ENCODE results near the gene TFCP2L1. TPM values are rescaled to one million over a fixed set of nuclear protein-coding genes. Genes with fewer than 3 reads are reported as not detected.

TFCP2L1 gene
- total RNA-seq, 1 experiment from 2014 or later = 4.3 TPM

- CTCF ChIA-PET = interaction anchor here (1.7 kb wide), 1 partner anchor 123 kb away, joined by 4 read pairs; no protein-coding TSS in a partner anchor
- DNase-seq (ENCODE audit: low spot score) = no peak
- no peaks in the 10 kb centered on the region for H3K36me3 Mint-ChIP-seq
Observed at GRCh38 chr2:121251497-121251896, 33.5 kb downstream of the TFCP2L1 start.

GRCh38 chr2:121248766-121249343 is 36.1 kb downstream of the TFCP2L1 start:
- ATAC-seq = no peak; the same call in 1 of the 2 replicates
- H3K27me3 Mint-ChIP-seq (ENCODE audit: low read depth) = no peaks in the 10 kb centered on the region
- H3K4me1 Mint-ChIP-seq = peaks cover 2% of the 10 kb centered on the region; the same call in 1 of the 2 replicates
- TF ChIP-seq TP53 (CRISPR knock-in tag; IDR thresholded peaks at IDR 0.05) (no peak), IRF1 (CRISPR knock-in tag; IDR thresholded peaks at IDR 0.05) (no peak), USF2 (CRISPR knock-in tag; IDR thresholded peaks at IDR 0.05) (no peak), ERG (CRISPR knock-in tag; IDR thresholded peaks at IDR 0.05) (no peak), ZSCAN18 (CRISPR knock-in tag; IDR thresholded peaks at IDR 0.05) (no peak)
- DNase-seq (ENCODE audit: low spot score) = peak; percentile 29
- no peak overlapping the region for H3K27ac Mint-ChIP-seq
- CTCF ChIA-PET = interaction anchor here (0.9 to 1.6 kb wide), 3 partner anchors 48 to 154 kb away, joined by 4 to 6 read pairs (median 5); no protein-coding TSS in a partner anchor
- POLR2A ChIA-PET = interaction anchor here (1.2 kb wide), 1 partner anchor 9 kb away, joined by 4 read pairs; no protein-coding TSS in a partner anchor
- H3K4me3 Mint-ChIP-seq = no peak overlapping the region
- no peaks in the 10 kb centered on the region for H3K9me3 Mint-ChIP-seq
- H3K36me3 Mint-ChIP-seq = no peaks in the 10 kb centered on the region

More at GRCh38 chr2:121251497-121251896, 33.5 kb downstream of the TFCP2L1 start:
- H3K4me1 Mint-ChIP-seq = peaks cover 2% of the 10 kb centered on the region; the same call in 1 of the 2 replicates
- no peak overlapping the region for H3K27ac Mint-ChIP-seq
- H3K4me3 Mint-ChIP-seq = no peak overlapping the region
- no peaks in the 10 kb centered on the region for H3K27me3 Mint-ChIP-seq (ENCODE audit: low read depth)
- POLR2A ChIA-PET = no interaction called here
- ATAC-seq = no peak
- no peak for TF ChIP-seq NFATC4 (CRISPR knock-in tag; IDR thresholded peaks at IDR 0.05)
- no peak for TF ChIP-seq ZNF416 (CRISPR knock-in tag; IDR thresholded peaks at IDR 0.05)
- no peaks in the 10 kb centered on the region for H3K9me3 Mint-ChIP-seq

- no peaks in the 10 kb centered on the region for H3K27me3 Mint-ChIP-seq (ENCODE audit: low read depth)
- ATAC-seq (no peak), DNase-seq (ENCODE audit: low spot score) (no peak)
- H3K27ac Mint-ChIP-seq = no peak overlapping the region
- CTCF ChIA-PET = interaction anchor here (0.9 to 1.1 kb wide), 3 partner anchors 49 to 119 kb away, joined by 5 to 6 read pairs (median 6); no protein-coding TSS in a partner anchor
- POLR2A ChIA-PET = no interaction called here
- H3K4me3 Mint-ChIP-seq = no peak overlapping the region
- no peaks in the 10 kb centered on the region for H3K36me3 Mint-ChIP-seq
- H3K4me1 Mint-ChIP-seq = peaks cover 2% of the 10 kb centered on the region; the same call in 1 of the 2 replicates
- no peaks in the 10 kb centered on the region for H3K9me3 Mint-ChIP-seq
- no peak for TF ChIP-seq ARID4B (CRISPR knock-in tag; IDR thresholded peaks at IDR 0.05; ENCODE audit: borderline replicate concordance)
- TF ChIP-seq MLX (CRISPR knock-in tag; IDR thresholded peaks at IDR 0.05) = no peak
- no peak for TF ChIP-seq GRHL2 (CRISPR knock-in tag; IDR thresholded peaks at IDR 0.05; ENCODE audit: insufficient replicate concordance, severe bottlenecking)
- TF ChIP-seq CTCF (IDR thresholded peaks at IDR 0.05) = no peak
- TF ChIP-seq ESRRA (CRISPR knock-in tag; IDR thresholded peaks at IDR 0.05; ENCODE audit: borderline replicate concordance) = no peak
- no peak for TF ChIP-seq ELF4 (CRISPR knock-in tag; IDR thresholded peaks at IDR 0.05; ENCODE audit: low read depth)
- no peak for TF ChIP-seq FOXP4 (CRISPR knock-in tag; IDR thresholded peaks at IDR 0.05)
- TF ChIP-seq FOXK1 (CRISPR knock-in tag; IDR thresholded peaks at IDR 0.05) = no peak
- no peak for TF ChIP-seq ZNF232 (CRISPR knock-in tag; IDR thresholded peaks at IDR 0.05)
- no peak for TF ChIP-seq NFE2L1 (CRISPR knock-in tag; IDR thresholded peaks at IDR 0.05)
- TF ChIP-seq SP1 (CRISPR knock-in tag; conservative IDR thresholded peaks at IDR 0.05) = no peak
Observed at GRCh38 chr2:121247971-121248370, 37.0 kb downstream of the TFCP2L1 start.
